Ovary (tissue), 9 donors: Measurements from ENCODE around the gene EPHA2. TPM values are rescaled to one million over a fixed set of nuclear protein-coding genes. Genes with fewer than 3 reads are reported as not detected.

Experiments
- DNase-seq, 5 donors: peaks; one replicate each; pipeline ENCODE4 v3.0.0-alpha.2; 2019 to 2020
- H3K27ac ChIP-seq, 2 donors: fragments of 200-600 bp; one replicate each; pipeline versions ENCODE4 v1.5.1 to v1.8.0; 2019 to 2022
- H3K27me3 ChIP-seq: fragments of 200-600 bp; one replicate; pipeline ENCODE4 v1.8.0; 2022
- H3K36me3 ChIP-seq: fragments of 200-600 bp; sonication (generic); one replicate; pipeline ENCODE4 v1.5.1; 2019
- H3K4me1 ChIP-seq: one replicate; pipeline ENCODE4 v1.8.1; 2013; ENCODE audit warnings: mild to moderate bottlenecking, moderate library complexity; ENCODE audit not compliant: insufficient read depth
- H3K4me3 ChIP-seq: fragments of 200-600 bp; sonication (generic); one replicate; pipeline ENCODE4 v1.5.1; 2017
- H3K9me3 ChIP-seq, 2 donors: fragments of 200-600 bp in 1 of 2; sonication (generic) in 1 of 2; one replicate each; pipeline versions ENCODE4 v1.5.1 to v1.8.1; 2013 to 2019; ENCODE audit warnings: mild to moderate bottlenecking in 1 of 2, moderate library complexity in 1 of 2
- CTCF ChIP-seq, 3 donors: fragments of 450-650 bp in 2 of 3; fragments of 200-600 bp in 1 of 3; IDR thresholded peaks; one replicate each; pipeline versions ENCODE4 v1.5.1 to v1.8.0; 2016 to 2022; ENCODE audit warnings: antibody characterized with exemption in 3 of 3, mild to moderate bottlenecking in 1 of 3
- EP300 ChIP-seq: sonication (generic); formaldehyde crosslinking; IDR thresholded peaks from one replicate; pipeline ENCODE4 v1.6.1; 2017; ENCODE audit warnings: antibody characterized with exemption
- POLR2A ChIP-seq: fragments of 450-650 bp; IDR thresholded peaks from one replicate; pipeline ENCODE4 v1.6.1; 2017; ENCODE audit warnings: antibody characterized with exemption, mild to moderate bottlenecking, moderate library complexity
- WGBS, 3 donors: extraction: QIAGEN DNeasy Blood & Tissue Kit in 1 of 3; methylation state at CpG; one replicate each; pipeline versions ENCODE4 v1.1.5 to v1.1.7; 2013 to 2017; 5-methylcytosine and 5-hydroxymethylcytosine counted together
- intact Hi-C, 4 donors: fragments of 100-400 bp; cut with DNase I; formaldehyde crosslinking; loops; one replicate each; pipeline versions ENCODE4 v1.11.0 to v1.15.1; 2022 to 2023
- polyA plus RNA-seq, 2 donors: library from polyadenylated mRNA; stranded (reverse); fragments of 200-250 nt in 1 of 2; fragments of 350-450 nt in 1 of 2; fragmentation: Illumina TruSeq in 1 of 2; extraction: RNeasy Lipid Tissue Mini Kit (QIAGEN cat#74804) in 1 of 2; gene quantifications; one replicate each; pipeline ENCODE4 v1.2.3, GENCODE V29; 2013 to 2014
- total RNA-seq, 7 donors: library from RNA; depleted of rRNA in 2 of 7; stranded (reverse); fragments of >200 nt in 2 of 7; fragmentation: NEBNext Ultra II Directional in 3 of 7; extraction: Animal tissue kit (Norgen Biotek cat#: 25700) in 3 of 7; gene quantifications; one replicate each; pipeline versions ENCODE4 v1.1.0 to v1.2.4, GENCODE V29; 2016 to 2023
- donor health status: DM: no; HTN: no; CAD: no; lungs with moderate emphysema.
- donor health status: DM: no; HTN: no; CAD: no.
- donor health status: Bipolar disorder and iron deficiency.
- donor health status: DM: yes; HTN: yes; CAD: no.
- donor health status: DM: no; HTN: no; CAD: no.
- donor health status: DM: yes; HTN: yes; CAD: no.

EPHA2 gene
- total and polyA plus RNA-seq, 9 donors, result 3.8 to 40.7 (median 8.2) TPM

GRCh38 chr1:16174261-16174868, 18.5 kb upstream of the EPHA2 start:
- TF ChIP-seq EP300 (no peak), CTCF (IDR thresholded peaks at IDR 0.05) (no peak), POLR2A (no peak)
- H3K27me3 ChIP-seq, result no peaks in the 10 kb centered on the region
- peaks cover 9% of the 10 kb centered on the region for H3K4me1 ChIP-seq
- DNase-seq, result peak in 2 of 5 donors; percentile 21 to 44
- H3K9me3 ChIP-seq, result no peaks in the 10 kb centered on the region
- no peaks in the 10 kb centered on the region for H3K36me3 ChIP-seq
- WGBS, 3 donors, result 79 to 81% (median 79%) methylated on average over 9 of the region's 9 CpGs
- intact Hi-C loops, result no loop called here
- no peak overlapping the region for H3K4me3 ChIP-seq
- no peak overlapping the region for H3K27ac ChIP-seq

GRCh38 chr1:16173447-16174260, 17.8 kb upstream of the EPHA2 start:
- TF ChIP-seq CTCF (IDR thresholded peaks at IDR 0.05), result no peak
- TF ChIP-seq POLR2A, result no peak
- TF ChIP-seq EP300, result no peak
- Histone ChIP-seq H3K9me3 (no peaks in the 10 kb centered on the region), H3K36me3 (no peaks in the 10 kb centered on the region), H3K27me3 (no peaks in the 10 kb centered on the region), H3K4me3 (no peak overlapping the region), H3K27ac (no peak overlapping the region), H3K4me1 (peaks cover 9% of the 10 kb centered on the region)
- WGBS, 3 donors, result 60 to 75% (median 64%) methylated on average over 12 of the region's 12 CpGs
- intact Hi-C loops, result no loop called here
- DNase-seq, result peak in 2 of 5 donors; percentile 31 to 43

GRCh38 chr1:16172964-16173446, 17.1 kb upstream of the EPHA2 start:
- Histone ChIP-seq H3K36me3 (no peaks in the 10 kb centered on the region), H3K27ac (no peak overlapping the region), H3K27me3 (no peaks in the 10 kb centered on the region), H3K9me3 (no peaks in the 10 kb centered on the region), H3K4me1 (peaks cover 9% of the 10 kb centered on the region), H3K4me3 (no peak overlapping the region)
- intact Hi-C loops, result no loop called here
- TF ChIP-seq POLR2A, result no peak
- TF ChIP-seq EP300, result no peak
- TF ChIP-seq CTCF (IDR thresholded peaks at IDR 0.05), result no peak
- WGBS, 3 donors, result 82 to 89% (median 88%) methylated on average over 14 of the region's 14 CpGs
- no peak for DNase-seq

- no peaks in the 10 kb centered on the region for H3K36me3 ChIP-seq
- no peak overlapping the region for H3K4me3 ChIP-seq
- no peak overlapping the region for H3K27ac ChIP-seq
- no peaks in the 10 kb centered on the region for H3K9me3 ChIP-seq
- DNase-seq, result no peak
- intact Hi-C loops, result no loop called here
- H3K4me1 ChIP-seq, result peaks cover 9% of the 10 kb centered on the region
- TF ChIP-seq CTCF (IDR thresholded peaks at IDR 0.05) (no peak), EP300 (no peak), POLR2A (no peak)
- WGBS, 3 donors, result 92 to 95% (median 95%) methylated on average over 15 of the region's 15 CpGs
- H3K27me3 ChIP-seq, result no peaks in the 10 kb centered on the region
These were observed 16.5 kb upstream of the EPHA2 start for GRCh38 chr1:16172218-16172830.
